HG03342 (cell line): Measurements from ENCODE around the gene PLXNB3.
"Not testable (repeated sequence)": the region's sequence is repeated elsewhere in the genome, so short reads cannot be mapped to it uniquely, and the experiment has no call there.

ENCODE experiments used
- ATAC-seq: cut with Tn5 transposase; IDR thresholded peaks from one replicate; pipeline ENCODE4 v1.9.1; 2021; ENCODE audit warnings: mild to moderate bottlenecking, moderate library complexity; ENCODE audit not compliant: unreplicated experiment

The PLXNB3 gene

GRCh38 chrX:153806999-153807575 is 43.0 kb downstream of the PLXNB3 start:
- ATAC-seq = no peak

GRCh38 chrX:153807976-153808375 is 43.9 kb downstream of the PLXNB3 start:
- no peak for ATAC-seq

- ATAC-seq = no peak
These were observed 48.2 kb downstream of the PLXNB3 start for GRCh38 chrX:153812220-153812619.

- ATAC-seq = no peak
These were observed 49.1 kb downstream of the PLXNB3 start for GRCh38 chrX:153813161-153813560.

GRCh38 chrX:153814591-153815315 is 50.7 kb downstream of the PLXNB3 start:
- no peak for ATAC-seq

GRCh38 chrX:153816831-153817690 is 53.0 kb downstream of the PLXNB3 start:
- ATAC-seq = no peak

GRCh38 chrX:153818064-153818463 is 54.0 kb downstream of the PLXNB3 start:
- ATAC-seq = not testable (repeated sequence)

GRCh38 chrX:153818571-153819383 is 54.7 kb downstream of the PLXNB3 start:
- no peak for ATAC-seq

GRCh38 chrX:153819384-153820040 is 55.5 kb downstream of the PLXNB3 start:
- ATAC-seq = no peak

GRCh38 chrX:153820601-153821000 is 56.6 kb downstream of the PLXNB3 start:
- ATAC-seq = no peak

- no peak for ATAC-seq
These were observed 57.0 kb downstream of the PLXNB3 start for GRCh38 chrX:153821066-153821465.

- no peak for ATAC-seq
These were observed 60.3 kb downstream of the PLXNB3 start for GRCh38 chrX:153824348-153824747.

GRCh38 chrX:153825042-153825441 is 61.0 kb downstream of the PLXNB3 start:
- no peak for ATAC-seq
